HS-5 (cell line): Measurements from ENCODE around the gene ATP6V0B.

Experiments
- DNase-seq: peaks from one replicate; pipeline ENCODE4 v3.0.0-alpha.2; 2012; ENCODE audit warnings: low read depth

Gene ATP6V0B

DNA sequence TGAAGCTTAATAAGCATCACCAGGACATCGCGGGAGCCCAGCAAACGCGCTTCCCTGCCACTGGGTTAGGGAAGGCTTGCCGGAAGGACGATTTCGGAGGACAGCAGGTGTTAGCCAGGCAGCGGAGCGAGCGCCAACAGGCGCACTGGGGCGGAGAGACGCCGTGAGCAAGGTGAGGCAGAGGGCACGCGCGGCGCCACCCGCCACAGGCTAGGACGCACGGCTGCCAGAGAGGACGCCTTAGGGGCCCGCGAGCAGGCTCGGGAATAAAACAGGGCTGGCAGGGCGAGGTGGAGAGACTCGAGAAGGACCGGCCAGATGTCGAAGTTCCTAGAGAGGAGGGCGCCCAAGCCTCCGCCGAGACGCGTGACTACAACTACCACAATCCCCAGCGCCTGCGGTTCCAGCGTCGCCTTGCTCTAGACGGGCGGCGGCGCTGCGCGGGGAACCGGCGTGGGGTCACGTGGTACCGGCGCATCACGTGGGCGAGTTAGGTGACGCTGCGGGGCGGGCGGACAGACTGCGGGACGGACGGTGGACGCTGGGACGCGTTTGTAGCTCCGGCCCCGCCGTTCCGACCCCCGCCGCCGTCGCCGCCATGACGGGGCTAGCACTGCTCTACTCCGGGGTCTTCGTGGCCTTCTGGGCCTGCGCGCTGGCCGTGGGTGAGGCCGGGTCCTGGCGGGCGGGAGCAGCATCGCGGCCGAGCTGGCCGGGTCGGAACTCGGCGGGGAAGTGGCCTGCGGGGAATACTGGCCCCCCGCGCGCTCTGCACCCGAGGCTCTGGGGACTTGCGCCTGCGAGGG lies at the start of gene ATP6V0B:
Gene ATP6V0B (plus strand): TSS at position 518 of the 806 bp plus-strand sequence. CDS start 81 bp downstream, at position 599.
- DNase-seq = peak; percentile 69

DNA sequence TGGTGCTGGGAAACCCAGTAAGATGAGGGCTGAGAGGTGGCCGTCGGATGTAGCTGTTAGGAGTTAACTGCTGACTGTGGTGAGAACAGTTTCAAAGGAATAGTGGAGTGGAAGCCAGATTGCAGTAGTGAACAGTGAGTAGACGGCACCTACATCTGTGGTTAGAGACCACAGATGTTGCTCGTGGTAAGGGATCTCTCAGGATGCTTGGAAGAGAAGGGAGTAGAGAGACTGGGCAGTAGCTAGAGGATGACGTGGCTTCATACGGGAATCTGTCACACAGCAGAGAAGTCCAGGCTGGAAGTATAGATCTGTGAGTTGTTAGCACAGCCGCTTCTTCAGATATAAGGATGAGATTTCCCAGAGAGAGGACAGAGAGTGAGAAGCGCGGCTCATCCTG lies 48.9 kb upstream of the ATP6V0B start:
- no peak for DNase-seq

DNA sequence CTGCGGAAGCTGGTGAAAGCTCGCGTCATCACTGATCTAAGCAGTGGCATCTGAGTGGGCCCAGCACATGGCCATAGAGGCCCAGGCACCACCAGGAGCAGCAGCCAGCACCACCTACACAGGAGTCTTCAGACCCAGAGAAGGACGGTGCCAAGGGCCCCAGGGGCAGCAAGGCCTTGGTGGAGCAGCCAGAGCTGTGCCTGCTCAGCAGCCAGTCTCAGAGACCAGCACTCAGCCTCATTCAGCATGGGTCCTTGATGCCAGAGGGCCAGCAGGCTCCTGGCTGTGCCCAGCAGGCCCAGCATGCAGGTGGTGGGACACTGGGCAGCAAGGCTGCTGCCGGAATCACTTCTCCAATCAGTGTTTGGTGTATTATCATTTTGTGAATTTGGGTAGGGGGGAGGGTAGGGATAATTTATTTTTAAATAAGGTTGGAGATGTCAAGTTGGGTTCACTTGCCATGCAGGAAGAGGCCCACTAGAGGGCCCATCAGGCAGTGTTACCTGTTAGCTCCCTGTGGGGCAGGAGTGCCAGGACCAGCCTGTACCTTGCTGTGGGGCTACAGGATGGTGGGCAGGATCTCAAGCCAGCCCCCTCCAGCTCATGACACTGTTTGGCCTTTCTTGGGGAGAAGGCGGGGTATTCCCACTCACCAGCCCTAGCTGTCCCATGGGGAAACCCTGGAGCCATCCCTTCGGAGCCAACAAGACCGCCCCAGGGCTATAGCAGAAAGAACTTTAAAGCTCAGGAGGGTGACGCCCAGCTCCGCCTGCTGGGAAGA lies 44.4 kb upstream of the ATP6V0B start:
- no peak for DNase-seq

GRCh38 chr1:43930949-43931275 lies 43.8 kb upstream of the ATP6V0B start:
- DNase-seq = no peak

DNA sequence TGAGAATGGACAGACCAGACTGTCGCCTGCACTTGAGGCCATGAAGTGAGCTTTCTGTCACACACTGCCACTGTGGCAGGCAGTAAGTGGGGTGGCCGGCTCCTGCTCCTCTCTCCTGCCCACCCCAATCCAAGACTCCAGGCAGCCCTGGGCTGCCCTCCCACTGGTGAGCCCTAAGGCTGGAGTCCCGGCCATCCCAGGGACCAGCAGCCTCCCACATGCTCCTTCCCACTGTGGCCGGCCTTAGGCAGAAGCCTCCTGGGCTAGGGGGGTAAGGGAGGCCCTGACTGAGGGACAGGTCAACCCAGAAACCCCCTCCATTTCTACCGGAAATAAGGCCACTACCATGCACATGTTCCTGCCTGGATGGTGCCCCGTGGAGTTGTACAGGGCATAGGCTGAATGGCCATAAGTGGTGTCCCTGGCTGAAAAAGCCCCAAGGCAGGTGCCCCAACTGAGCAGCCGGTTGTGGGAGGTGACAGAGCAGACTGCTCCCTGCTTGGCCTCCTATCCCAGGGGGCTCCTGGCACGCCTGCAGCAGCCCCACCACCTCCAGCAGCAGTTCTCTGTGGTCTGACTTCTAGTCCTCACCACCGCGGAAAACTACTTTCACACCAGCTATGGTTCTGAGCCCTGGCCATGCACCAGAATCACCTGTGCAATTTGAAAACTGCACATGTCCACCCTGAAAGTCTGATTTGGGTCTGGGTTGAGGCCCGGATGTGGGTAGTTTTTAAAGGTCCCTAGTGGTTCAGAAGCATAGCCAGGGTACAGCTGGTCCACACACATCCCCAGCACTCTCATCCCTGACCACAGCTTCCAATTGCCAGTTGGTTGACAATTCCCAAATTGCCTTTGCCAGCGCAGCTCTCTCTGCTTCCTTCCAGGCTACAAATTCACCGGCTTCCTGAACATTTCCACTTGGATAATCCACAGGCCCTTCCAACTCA lies 42.8 kb upstream of the ATP6V0B start:
- no peak for DNase-seq

DNA sequence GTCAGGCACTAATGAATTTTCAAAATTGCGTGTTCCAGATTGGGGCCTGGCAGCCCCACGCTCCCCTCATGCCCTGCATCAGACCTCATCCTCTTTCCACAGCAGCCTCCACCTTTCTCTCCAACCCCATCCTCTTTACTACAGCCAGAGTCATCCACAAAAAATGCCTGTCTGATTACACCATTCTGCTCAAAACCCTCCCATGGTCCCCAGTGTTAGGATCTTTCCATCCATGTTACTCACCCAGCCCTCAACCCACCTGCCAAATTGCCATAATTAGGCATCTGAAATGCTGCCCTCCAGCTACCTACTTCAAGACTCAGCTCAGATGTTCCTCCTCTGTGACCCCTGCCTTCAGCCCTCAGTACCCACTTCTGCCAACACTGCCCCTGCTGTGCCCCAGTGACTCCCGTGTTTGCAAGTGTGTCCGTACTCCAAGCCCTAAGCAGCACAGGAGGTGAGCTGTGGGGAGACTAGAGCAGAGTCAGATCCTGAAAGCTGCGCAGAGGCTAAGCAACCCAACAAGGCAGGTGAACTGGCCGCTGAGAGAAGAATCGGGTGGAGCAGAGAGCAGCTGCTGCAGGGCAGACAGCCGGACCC lies 41.9 kb upstream of the ATP6V0B start:
- DNase-seq = peak; percentile 55

- no peak for DNase-seq
These were observed 41.2 kb upstream of the ATP6V0B start, which contains the start of gene ARTN for GRCh38 chr1:43933386-43934100. Gene ARTN (plus strand): TSS chr1:43933801. CDS start chr1:43935657, 1,856 bp downstream.

GRCh38 chr1:43934101-43934985 lies 40.4 kb upstream of the ATP6V0B start:
- DNase-seq = no peak

DNA sequence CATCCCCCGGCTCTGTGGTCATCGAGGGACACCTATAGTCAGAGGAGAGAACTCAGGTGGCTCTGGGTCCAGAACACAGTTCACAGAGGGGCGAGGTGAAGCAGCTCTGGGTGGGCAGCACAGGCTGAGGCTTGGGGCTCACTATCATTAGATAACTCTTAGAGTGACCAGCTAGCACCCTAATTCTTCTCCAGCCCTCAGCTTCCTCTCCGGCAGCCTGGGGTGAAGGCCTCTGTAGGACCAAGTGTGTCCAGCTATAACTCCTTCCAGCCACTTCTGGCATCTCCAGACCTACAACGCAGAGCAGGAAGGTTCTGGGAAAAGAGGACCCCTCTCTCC lies 39.8 kb upstream of the ATP6V0B start:
- DNase-seq = no peak

DNA sequence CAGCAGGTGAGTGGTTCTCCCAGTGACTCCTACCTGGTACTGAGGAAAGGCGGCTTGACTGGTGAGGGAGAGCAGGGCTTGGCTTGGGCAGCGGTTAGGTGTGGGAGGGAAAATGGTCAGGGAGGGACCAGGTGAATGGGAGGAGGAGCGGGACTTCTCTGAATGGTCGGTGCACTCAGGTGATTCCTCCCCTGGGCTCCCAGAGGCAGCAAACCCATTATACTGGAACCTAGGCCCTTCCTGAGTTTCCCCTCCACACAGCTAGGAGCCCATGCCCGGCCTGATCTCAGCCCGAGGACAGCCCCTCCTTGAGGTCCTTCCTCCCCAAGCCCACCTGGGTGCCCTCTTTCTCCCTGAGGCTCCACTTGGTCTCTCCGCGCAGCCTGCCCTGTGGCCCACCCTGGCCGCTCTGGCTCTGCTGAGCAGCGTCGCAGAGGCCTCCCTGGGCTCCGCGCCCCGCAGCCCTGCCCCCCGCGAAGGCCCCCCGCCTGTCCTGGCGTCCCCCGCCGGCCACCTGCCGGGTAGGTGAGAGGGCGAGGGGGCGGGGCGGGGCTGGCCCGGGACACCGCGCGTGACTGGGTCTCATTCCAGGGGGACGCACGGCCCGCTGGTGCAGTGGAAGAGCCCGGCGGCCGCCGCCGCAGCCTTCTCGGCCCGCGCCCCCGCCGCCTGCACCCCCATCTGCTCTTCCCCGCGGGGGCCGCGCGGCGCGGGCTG lies 38.9 kb upstream of the ATP6V0B start:
- DNase-seq = no peak

GRCh38 chr1:43936431-43937151 lies 38.2 kb upstream of the ATP6V0B start:
- DNase-seq = no peak

DNA sequence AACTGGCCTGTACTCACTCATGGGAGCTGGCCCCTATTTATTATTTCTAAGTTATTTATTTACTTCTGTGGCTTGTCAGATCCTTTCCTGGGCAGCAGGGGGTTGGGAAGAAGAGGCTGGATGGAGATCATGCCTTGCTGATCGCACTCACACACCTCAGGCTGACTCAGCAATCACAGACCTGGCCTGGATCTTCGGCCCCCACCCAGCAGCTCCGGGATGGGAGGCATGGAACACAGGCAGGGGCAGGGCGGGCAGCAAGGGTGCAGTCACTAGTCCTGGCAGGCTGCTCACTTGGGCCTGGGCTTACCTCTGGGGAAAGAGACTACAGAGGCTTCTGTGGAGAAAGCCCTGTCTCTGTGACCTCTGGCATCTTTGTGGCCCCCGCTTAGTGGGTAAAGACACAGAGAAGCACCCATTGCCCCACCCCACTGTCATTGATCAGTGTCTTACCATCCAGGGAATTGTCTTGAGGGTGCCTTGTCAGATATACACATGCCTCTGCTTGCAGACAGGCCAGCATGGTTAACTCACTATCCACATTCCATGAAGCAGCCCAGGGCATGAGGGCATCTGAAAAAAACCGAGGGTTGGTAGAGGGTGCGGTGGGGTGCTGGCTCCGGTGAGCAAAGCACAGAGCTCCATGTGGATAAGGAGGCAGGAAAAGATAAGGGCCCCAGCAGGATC lies 37.4 kb upstream of the ATP6V0B start:
- no peak for DNase-seq

GRCh38 chr1:43938383-43938782 lies 36.4 kb upstream of the ATP6V0B start:
- DNase-seq = no peak

- no peak for DNase-seq
These were observed 35.7 kb upstream of the ATP6V0B start for GRCh38 chr1:43938892-43939587.

GRCh38 chr1:43942411-43942810 lies 32.3 kb upstream of the ATP6V0B start:
- no peak for DNase-seq

DNA sequence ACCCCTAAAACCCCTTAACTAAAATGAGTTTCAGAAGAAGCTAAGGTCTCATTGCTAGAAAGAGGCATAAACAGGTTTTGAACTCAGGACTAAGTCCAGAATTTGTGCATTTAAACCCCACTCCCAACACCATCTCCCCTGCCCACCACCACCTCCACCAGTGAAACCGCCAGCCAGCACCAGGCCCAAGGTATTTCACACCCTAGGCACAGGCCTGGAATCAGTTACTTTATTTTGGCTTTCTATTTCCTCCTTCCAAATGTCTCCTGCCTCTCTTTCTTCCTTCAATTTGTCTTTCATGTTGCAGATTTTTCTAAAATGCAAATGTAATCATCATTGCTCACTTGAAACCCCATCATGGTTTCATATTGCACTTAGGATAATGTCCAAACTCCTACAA lies 29.9 kb upstream of the ATP6V0B start:
- no peak for DNase-seq

DNA sequence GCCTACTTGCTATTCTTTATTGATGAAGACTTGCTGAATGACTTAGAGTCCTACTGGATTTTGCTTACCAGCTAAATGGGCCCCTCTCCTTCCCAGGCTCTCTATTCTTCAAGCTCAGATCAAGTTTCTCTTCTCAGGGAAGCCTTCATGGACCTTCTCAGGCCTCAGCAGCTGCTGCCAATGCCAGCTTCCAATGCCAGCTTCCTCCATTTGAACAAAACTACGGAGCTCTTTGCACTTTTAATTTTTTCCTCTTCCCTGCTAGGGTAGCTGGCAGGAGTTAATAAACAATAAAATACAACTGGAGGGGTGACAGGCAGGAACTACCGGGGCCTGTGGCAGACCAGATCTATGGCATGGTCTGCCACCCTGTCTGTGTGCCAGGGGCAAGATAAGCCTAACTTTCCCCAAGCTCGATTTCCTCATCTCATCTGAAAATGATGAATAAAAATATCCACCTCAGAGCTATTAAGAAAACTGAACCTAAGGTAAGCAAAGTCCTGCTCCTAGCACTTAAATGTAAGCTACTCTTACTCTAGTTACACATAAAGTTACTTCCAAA lies 29.0 kb upstream of the ATP6V0B start:
- DNase-seq = no peak
